PC-9 (cell line): ENCODE data around the gene IMMP2L. TPM values are rescaled to one million over a fixed set of nuclear protein-coding genes. Genes with fewer than 3 reads are reported as not detected.

Source experiments
- BruUV-seq: library from RNA; stranded (reverse); fragments of 400-500 nt; replicated peaks from 2 replicates; lab custom pipeline; 2021; lab: Mats Ljungman, UMichigan
- CTCF ChIA-PET: fragments of 300-600 bp; sonication (Branson Sonifier 250); formaldehyde crosslinking; loops from one replicate; lab custom pipeline; 2022; ENCODE audit warnings: antibody characterized with exemption; lab: Charles Lee
- POLR2A ChIA-PET: fragments of 300-600 bp; sonication (Branson Sonifier 250); formaldehyde crosslinking; loops from one replicate; lab custom pipeline; 2022; ENCODE audit warnings: antibody characterized with exemption; ENCODE audit not compliant: unreplicated experiment; lab: Charles Lee
- DNase-seq, 2 experiments: peaks; one replicate each; pipeline versions ENCODE4 v3.0.0 to v3.0.0-alpha.2; 2015 to 2022; ENCODE audit warnings: mixed read lengths in 1 of 2
- H2AFZ ChIP-seq: fragments of 200-600 bp; sonication (generic); 2 replicates; pipeline ENCODE4 v1.8.1; 2017; ENCODE audit warnings: antibody characterized with exemption
- H3F3A ChIP-seq: fragments of 200-600 bp; sonication (generic); 2 replicates; pipeline ENCODE4 v1.8.1; 2017; ENCODE audit warnings: antibody characterized with exemption, mild to moderate bottlenecking, low read depth; ENCODE audit not compliant: insufficient read depth
- H3K27ac ChIP-seq: fragments of 200-600 bp; sonication (generic); 2 replicates; pipeline ENCODE4 v1.6.1; 2016; ENCODE audit warnings: mixed run types
- H3K27me3 ChIP-seq: fragments of 200-600 bp; sonication (generic); 2 replicates; pipeline ENCODE4 v1.6.1; 2016; ENCODE audit warnings: low read depth, mixed run types; ENCODE audit not compliant: insufficient read depth
- H3K36me3 ChIP-seq: fragments of 200-600 bp; sonication (generic); 2 replicates; pipeline ENCODE4 v1.6.1; 2016; ENCODE audit warnings: low read depth, mixed run types
- H3K4me1 ChIP-seq: fragments of 200-600 bp; sonication (generic); replicated peaks from 2 replicates; pipeline ENCODE4 v1.6.1; 2016; ENCODE audit warnings: mixed run types; ENCODE audit not compliant: insufficient read depth
- H3K4me2 ChIP-seq: fragments of 200-600 bp; sonication (generic); 2 replicates; pipeline ENCODE4 v1.6.1; 2017; ENCODE audit warnings: mixed run types
- H3K4me3 ChIP-seq: fragments of 200-600 bp; sonication (generic); 2 replicates; pipeline ENCODE4 v1.6.1; 2016; ENCODE audit warnings: mixed run types
- H3K79me2 ChIP-seq: fragments of 200-600 bp; sonication (generic); 2 replicates; pipeline ENCODE4 v1.6.1; 2017; ENCODE audit warnings: low read depth, mixed run types
- H3K9me2 ChIP-seq: fragments of 200-600 bp; sonication (generic); 2 replicates; pipeline ENCODE4 v1.8.1; 2017; ENCODE audit warnings: mild to moderate bottlenecking; ENCODE audit not compliant: insufficient read depth
- H3K9me3 ChIP-seq: fragments of 200-600 bp; sonication (generic); 2 replicates; pipeline ENCODE4 v1.8.1; 2016; ENCODE audit warnings: low read depth; ENCODE audit not compliant: insufficient read depth
- H4K20me1 ChIP-seq: fragments of 200-600 bp; sonication (generic); 2 replicates; pipeline ENCODE4 v1.8.1; 2017; ENCODE audit not compliant: insufficient read depth
- CTCF ChIP-seq: fragments of 200-600 bp; sonication (generic); conservative IDR thresholded peaks from 2 replicates; pipeline ENCODE4 v1.6.1; 2017; ENCODE audit warnings: mixed run types, antibody characterized with exemption, mild to moderate bottlenecking, moderate library complexity
- EZH2 ChIP-seq: fragments of 200-600 bp; sonication (generic); IDR thresholded peaks from 2 replicates; pipeline ENCODE4 v1.8.0; 2017; ENCODE audit warnings: antibody characterized with exemption, low read depth
- intact Hi-C: fragments of 100-400 bp; cut with micrococcal nuclease; formaldehyde crosslinking; loops from one replicate; pipeline ENCODE4 v1.10.0; 2022; ENCODE audit not compliant: unreplicated experiment
- total RNA-seq: library from RNA; stranded (reverse); gene quantifications from 2 replicates; pipeline ENCODE4 v1.2.3, GENCODE V29; 2021

The IMMP2L gene
- total RNA-seq, 1 experiment from 2014 or later = 40.5 TPM

DNA sequence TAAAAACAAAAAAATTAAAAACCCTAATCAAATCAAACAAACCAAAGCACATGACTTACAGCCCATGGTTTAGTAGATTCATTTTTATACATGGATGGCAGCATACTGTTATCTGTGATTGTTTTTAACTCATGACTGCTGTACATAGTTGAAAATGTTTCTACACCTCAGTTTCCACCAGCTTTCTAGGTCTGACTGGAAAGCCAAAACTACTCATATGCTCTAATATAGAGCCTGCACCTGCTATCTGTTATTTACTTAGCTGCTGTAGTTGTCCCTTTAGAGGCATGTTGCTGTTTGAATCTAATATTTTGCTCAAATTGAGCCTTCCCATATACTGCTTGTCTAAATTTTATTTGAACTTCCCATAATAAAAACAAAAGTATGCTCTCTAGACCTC, 761.3 kb downstream of the IMMP2L start:
- Histone ChIP-seq H4K20me1 (no peaks in the 10 kb centered on the region), H3K4me2 (no peak overlapping the region), H3F3A (no peaks in the 10 kb centered on the region), H3K36me3 (no peaks in the 10 kb centered on the region), H3K27ac (no peak overlapping the region), H3K79me2 (no peaks in the 10 kb centered on the region), H3K9me3 (no peaks in the 10 kb centered on the region), H3K9me2 (no peaks in the 10 kb centered on the region), H3K27me3 (no peaks in the 10 kb centered on the region), H2AFZ (no peak overlapping the region), H3K4me3 (no peak overlapping the region), H3K4me1 (no peaks in the 10 kb centered on the region)
- TF ChIP-seq CTCF (no peak), EZH2 (no peak)
- DNase-seq = no peak
- CTCF ChIA-PET = no interaction called here
- BruUV-seq = no TSS peak
- POLR2A ChIA-PET = no interaction called here
- intact Hi-C loops = no loop called here

DNA sequence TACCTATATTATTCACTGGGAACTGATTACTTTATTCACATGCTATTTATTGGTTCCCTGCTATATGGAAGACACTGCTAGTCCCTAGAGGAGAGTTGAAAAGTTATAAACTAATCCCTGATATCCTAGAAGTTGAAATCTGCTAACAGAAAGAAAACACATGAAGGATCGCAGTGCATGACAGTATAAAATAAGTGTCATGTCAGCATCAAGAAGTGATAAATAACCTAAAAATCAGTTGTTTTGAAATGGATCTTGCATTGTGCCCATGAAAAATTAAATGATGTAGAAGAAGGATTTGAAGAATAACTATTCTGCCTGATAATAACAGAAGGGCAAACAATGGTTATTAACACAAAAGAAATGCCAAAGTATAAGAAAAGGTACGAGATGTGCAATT, 764.6 kb downstream of the IMMP2L start:
- H3K4me2 ChIP-seq = no peak overlapping the region
- no peak overlapping the region for H2AFZ ChIP-seq
- no peaks in the 10 kb centered on the region for H3K4me1 ChIP-seq
- no peaks in the 10 kb centered on the region for H3K9me3 ChIP-seq
- H3K27ac ChIP-seq = no peak overlapping the region
- ChIA-PET CTCF (no interaction called here), POLR2A (no interaction called here)
- no peaks in the 10 kb centered on the region for H4K20me1 ChIP-seq
- BruUV-seq = no TSS peak
- intact Hi-C loops = no loop called here
- TF ChIP-seq EZH2 = no peak
- TF ChIP-seq CTCF = no peak
- no peak overlapping the region for H3K4me3 ChIP-seq
- H3K27me3 ChIP-seq = no peaks in the 10 kb centered on the region
- H3F3A ChIP-seq = no peaks in the 10 kb centered on the region
- H3K9me2 ChIP-seq = no peaks in the 10 kb centered on the region
- no peak for DNase-seq
- no peaks in the 10 kb centered on the region for H3K36me3 ChIP-seq
- H3K79me2 ChIP-seq = no peaks in the 10 kb centered on the region

GRCh38 chr7:110790992-110791391, 771.3 kb downstream of the IMMP2L start:
- Histone ChIP-seq H4K20me1 (no peaks in the 10 kb centered on the region), H3K79me2 (no peaks in the 10 kb centered on the region), H2AFZ (no peak overlapping the region), H3K4me1 (no peaks in the 10 kb centered on the region), H3K4me3 (no peak overlapping the region), H3K4me2 (no peak overlapping the region), H3K27me3 (no peaks in the 10 kb centered on the region), H3K9me3 (no peaks in the 10 kb centered on the region), H3K27ac (no peak overlapping the region), H3K36me3 (no peaks in the 10 kb centered on the region), H3F3A (no peaks in the 10 kb centered on the region), H3K9me2 (no peaks in the 10 kb centered on the region)
- intact Hi-C loops = no loop called here
- DNase-seq = no peak
- CTCF ChIA-PET = interaction anchor here (0.7 kb wide), 1 partner anchor 718 kb away, joined by 3 read pairs; no protein-coding TSS in a partner anchor
- no TSS peak for BruUV-seq
- TF ChIP-seq CTCF (no peak), EZH2 (no peak)
- POLR2A ChIA-PET = no interaction called here
